Measurements from ENCODE around the gene KCNIP4.

GRCh38 chr4:21625447-21625846, 323.1 kb downstream of the KCNIP4 start:
- no peak for TF ChIP-seq EZH2 (IDR thresholded peaks at IDR 0.05; ENCODE audit: borderline replicate concordance)
- no peak for TF ChIP-seq CTCF (IDR thresholded peaks at IDR 0.05; ENCODE audit: poor library complexity)

All from hepatocyte (in vitro differentiated cells).